ENCODE results near the gene WARS2. TPM values are rescaled to one million over a fixed set of nuclear protein-coding genes. Genes with fewer than 3 reads are reported as not detected.

WARS2 gene
- total and polyA plus RNA-seq, 2 of the 8 experiments (the other 6 are each of a cell fraction or from before 2014, with no cell fraction given), result 4.3 to 12.9 TPM

DNA sequence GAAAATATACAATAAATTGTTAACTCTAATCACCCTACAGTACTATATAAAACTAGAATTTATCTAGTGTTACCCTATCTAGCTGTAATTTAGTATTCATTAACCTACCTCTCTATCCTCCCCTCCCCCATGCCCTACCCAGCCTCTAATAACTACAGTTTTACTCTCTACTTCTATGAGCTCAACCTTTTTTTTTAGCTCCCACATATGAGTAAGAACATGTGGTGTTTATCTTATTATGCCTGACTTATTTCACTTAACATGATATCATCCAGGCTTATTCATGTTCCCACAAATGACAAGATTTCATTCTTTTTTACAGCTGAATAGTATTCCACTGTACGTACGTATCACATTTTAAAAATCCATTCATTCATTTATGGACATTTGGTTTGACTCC lies 46.0 kb upstream of the WARS2 start:
- no peak overlapping the region for H3K56ac ChIP-seq (replicated peaks; ENCODE audit: insufficient read length, low read depth, low read length)
- H2BK15ac ChIP-seq (ENCODE audit: low read length), result no peak overlapping the region
- no peak overlapping the region for H3K9ac ChIP-seq (replicated peaks in 1 of 4; ENCODE audit: extremely low read depth in 1 of 4, low read depth in 3 of 4, low read length in 3 of 4)
- no peak overlapping the region for H3K4me2 ChIP-seq (ENCODE audit: insufficient read depth in 1 of 2, low read depth in 2 of 2, low read length in 2 of 2)
- ChIA-PET POLR2A (ENCODE audit: partially characterized antibody) (no interaction called here), CTCF (ENCODE audit: partially characterized antibody) (no interaction called here)
- H3K79me2 ChIP-seq (ENCODE audit: control insufficient read depth in 1 of 2, insufficient read depth in 2 of 2, low read length in 2 of 2), result no peaks in the 10 kb centered on the region
- H3K27me3 ChIP-seq (replicated peaks in 1 of 4; ENCODE audit: control insufficient read depth in 3 of 4, extremely low read depth in 1 of 4, insufficient read depth in 3 of 4, low read length in 3 of 4), result no peaks in the 10 kb centered on the region
- H2AFZ ChIP-seq (ENCODE audit: low read length), result no peak overlapping the region
- H2BK20ac ChIP-seq (ENCODE audit: low read length), result no peak overlapping the region
- H4K20me1 ChIP-seq (replicated peaks in 1 of 2; ENCODE audit: control insufficient read depth in 1 of 2, insufficient read depth in 2 of 2, low read length in 2 of 2), result no peaks in the 10 kb centered on the region
- DNase-seq (ENCODE audit: low read depth in 1 of 2, low spot score in 2 of 2) (no peak), FAIRE-seq (no peak)
- TF ChIP-seq JUND (IDR thresholded peaks at IDR 0.05; ENCODE audit: low read length) (no peak), CEBPB (IDR thresholded peaks at IDR 0.05; ENCODE audit: low read depth, low read length) (no peak), SRF (IDR thresholded peaks at IDR 0.05; ENCODE audit: low read depth, low read length) (no peak), POU5F1 (IDR thresholded peaks at IDR 0.05; ENCODE audit: low read depth, low read length) (no peak), CTBP2 (IDR thresholded peaks at IDR 0.05; ENCODE audit: borderline replicate concordance, insufficient read depth, insufficient read length, low read length) (no peak), YY1 (IDR thresholded peaks at IDR 0.05; ENCODE audit: low read depth, low read length) (no peak), SIRT6 (IDR thresholded peaks at IDR 0.05; ENCODE audit: low read length) (no peak), RBBP5 (IDR thresholded peaks at IDR 0.05; ENCODE audit: borderline replicate concordance, low read depth, low read length) (no peak), RFX5 (IDR thresholded peaks at IDR 0.05; ENCODE audit: borderline replicate concordance, low read depth, low read length) (no peak)
- TF ChIP-seq, protein P1, sequence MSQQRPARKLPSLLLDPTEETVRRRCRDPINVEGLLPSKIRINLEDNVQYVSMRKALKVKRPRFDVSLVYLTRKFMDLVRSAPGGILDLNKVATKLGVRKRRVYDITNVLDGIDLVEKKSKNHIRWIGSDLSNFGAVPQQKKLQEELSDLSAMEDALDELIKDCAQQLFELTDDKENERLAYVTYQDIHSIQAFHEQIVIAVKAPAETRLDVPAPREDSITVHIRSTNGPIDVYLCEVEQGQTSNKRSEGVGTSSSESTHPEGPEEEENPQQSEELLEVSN (IDR thresholded peaks at IDR 0.05), result no peak
- H3K23me2 ChIP-seq (ENCODE audit: low read depth, low read length), result no peaks in the 10 kb centered on the region
- no peak overlapping the region for H3K4me3 ChIP-seq (ENCODE audit: extremely low read depth in 1 of 4, insufficient read depth in 2 of 4, low read depth in 3 of 4, low read length in 4 of 4)
- no peak overlapping the region for H4K8ac ChIP-seq (ENCODE audit: extremely low read depth, insufficient read depth, low read length)
- no peaks in the 10 kb centered on the region for H3K9me3 ChIP-seq (ENCODE audit: insufficient read depth in 2 of 2, low read depth in 1 of 2, low read length in 1 of 2)
- no peaks in the 10 kb centered on the region for H3K79me1 ChIP-seq (ENCODE audit: low read depth, low read length)
- H2AK5ac ChIP-seq (ENCODE audit: low read depth, low read length), result no peak overlapping the region
- no peak overlapping the region for H2BK120ac ChIP-seq (replicated peaks; ENCODE audit: low read depth, low read length)
- H3K4me1 ChIP-seq (replicated peaks in 1 of 4; ENCODE audit: control insufficient read depth in 3 of 4, insufficient read depth in 4 of 4, low read length in 3 of 4), result no peaks in the 10 kb centered on the region
- no peak overlapping the region for H2BK5ac ChIP-seq (ENCODE audit: low read depth, low read length)
- no peaks in the 10 kb centered on the region for H3K36me3 ChIP-seq (ENCODE audit: control insufficient read depth in 2 of 4, insufficient read depth in 4 of 4, low read length in 3 of 4)
- H4K5ac ChIP-seq (ENCODE audit: insufficient read length, low read depth, low read length), result no peak overlapping the region
- H2BK12ac ChIP-seq (ENCODE audit: low read depth, low read length), result no peak overlapping the region
- no peak overlapping the region for H3K4ac ChIP-seq (replicated peaks; ENCODE audit: insufficient read length, low read depth, low read length)
- H3K18ac ChIP-seq (ENCODE audit: extremely low read depth, low read length), result no peak overlapping the region
- no peak overlapping the region for H3K27ac ChIP-seq (ENCODE audit: low read depth, low read length)
- no peak overlapping the region for H4K91ac ChIP-seq (replicated peaks; ENCODE audit: insufficient read length, low read length)
- H3K23ac ChIP-seq (ENCODE audit: insufficient read length), result no peak overlapping the region
- no peak overlapping the region for H3K14ac ChIP-seq (ENCODE audit: insufficient read length)
- WGBS, 2 experiments (ENCODE audit: extremely low coverage in 1 of 2, insufficient coverage in 1 of 2, insufficient read length in 1 of 2, insufficient replicate concordance in 2 of 2, low coverage in 1 of 2, low lambda C conversion rate in 2 of 2, missing lambda C conversion rate in 1 of 2), result 100% methylated on average over 2 of the region's 2 CpGs; no CpG with 5 or more reads in 1 of the 2 experiments

Measured in H1 (cell line).